PC-9 (cell line): ENCODE measurements around the gene ARID4B. TPM values are rescaled to one million over a fixed set of nuclear protein-coding genes. Genes with fewer than 3 reads are reported as not detected.

ENCODE experiments used
- BruUV-seq: library from RNA; stranded (reverse); fragments of 400-500 nt; replicated peaks from 2 replicates; lab custom pipeline; 2021; lab: Mats Ljungman, UMichigan
- CTCF ChIA-PET: fragments of 300-600 bp; sonication (Branson Sonifier 250); formaldehyde crosslinking; loops from one replicate; lab custom pipeline; 2022; ENCODE audit warnings: antibody characterized with exemption; lab: Charles Lee
- POLR2A ChIA-PET: fragments of 300-600 bp; sonication (Branson Sonifier 250); formaldehyde crosslinking; loops from one replicate; lab custom pipeline; 2022; ENCODE audit warnings: antibody characterized with exemption; ENCODE audit not compliant: unreplicated experiment; lab: Charles Lee
- DNase-seq, 2 experiments: peaks; one replicate each; pipeline versions ENCODE4 v3.0.0 to v3.0.0-alpha.2; 2015 to 2022; ENCODE audit warnings: mixed read lengths in 1 of 2
- H2AFZ ChIP-seq: fragments of 200-600 bp; sonication (generic); 2 replicates; pipeline ENCODE4 v1.8.1; 2017; ENCODE audit warnings: antibody characterized with exemption
- H3F3A ChIP-seq: fragments of 200-600 bp; sonication (generic); 2 replicates; pipeline ENCODE4 v1.8.1; 2017; ENCODE audit warnings: antibody characterized with exemption, mild to moderate bottlenecking, low read depth; ENCODE audit not compliant: insufficient read depth
- H3K27ac ChIP-seq: fragments of 200-600 bp; sonication (generic); 2 replicates; pipeline ENCODE4 v1.6.1; 2016; ENCODE audit warnings: mixed run types
- H3K27me3 ChIP-seq: fragments of 200-600 bp; sonication (generic); 2 replicates; pipeline ENCODE4 v1.6.1; 2016; ENCODE audit warnings: low read depth, mixed run types; ENCODE audit not compliant: insufficient read depth
- H3K36me3 ChIP-seq: fragments of 200-600 bp; sonication (generic); 2 replicates; pipeline ENCODE4 v1.6.1; 2016; ENCODE audit warnings: low read depth, mixed run types
- H3K4me1 ChIP-seq: fragments of 200-600 bp; sonication (generic); replicated peaks from 2 replicates; pipeline ENCODE4 v1.6.1; 2016; ENCODE audit warnings: mixed run types; ENCODE audit not compliant: insufficient read depth
- H3K4me2 ChIP-seq: fragments of 200-600 bp; sonication (generic); 2 replicates; pipeline ENCODE4 v1.6.1; 2017; ENCODE audit warnings: mixed run types
- H3K4me3 ChIP-seq: fragments of 200-600 bp; sonication (generic); 2 replicates; pipeline ENCODE4 v1.6.1; 2016; ENCODE audit warnings: mixed run types
- H3K79me2 ChIP-seq: fragments of 200-600 bp; sonication (generic); 2 replicates; pipeline ENCODE4 v1.6.1; 2017; ENCODE audit warnings: low read depth, mixed run types
- H3K9me2 ChIP-seq: fragments of 200-600 bp; sonication (generic); 2 replicates; pipeline ENCODE4 v1.8.1; 2017; ENCODE audit warnings: mild to moderate bottlenecking; ENCODE audit not compliant: insufficient read depth
- H3K9me3 ChIP-seq: fragments of 200-600 bp; sonication (generic); 2 replicates; pipeline ENCODE4 v1.8.1; 2016; ENCODE audit warnings: low read depth; ENCODE audit not compliant: insufficient read depth
- H4K20me1 ChIP-seq: fragments of 200-600 bp; sonication (generic); 2 replicates; pipeline ENCODE4 v1.8.1; 2017; ENCODE audit not compliant: insufficient read depth
- EZH2 ChIP-seq: fragments of 200-600 bp; sonication (generic); IDR thresholded peaks from 2 replicates; pipeline ENCODE4 v1.8.0; 2017; ENCODE audit warnings: antibody characterized with exemption, low read depth
- intact Hi-C: fragments of 100-400 bp; cut with micrococcal nuclease; formaldehyde crosslinking; loops from one replicate; pipeline ENCODE4 v1.10.0; 2022; ENCODE audit not compliant: unreplicated experiment
- total RNA-seq: library from RNA; stranded (reverse); gene quantifications from 2 replicates; pipeline ENCODE4 v1.2.3, GENCODE V29; 2021
- TF ChIP-seq, protein P1 (sequence below): fragments of 200-600 bp; sonication (generic); conservative IDR thresholded peaks from 2 replicates; pipeline ENCODE4 v1.6.1; 2017; ENCODE audit warnings: mixed run types, antibody characterized with exemption, mild to moderate bottlenecking, moderate library complexity

Gene ARID4B
- total RNA-seq, 1 experiment from 2014 or later, result 47.1 TPM

DNA sequence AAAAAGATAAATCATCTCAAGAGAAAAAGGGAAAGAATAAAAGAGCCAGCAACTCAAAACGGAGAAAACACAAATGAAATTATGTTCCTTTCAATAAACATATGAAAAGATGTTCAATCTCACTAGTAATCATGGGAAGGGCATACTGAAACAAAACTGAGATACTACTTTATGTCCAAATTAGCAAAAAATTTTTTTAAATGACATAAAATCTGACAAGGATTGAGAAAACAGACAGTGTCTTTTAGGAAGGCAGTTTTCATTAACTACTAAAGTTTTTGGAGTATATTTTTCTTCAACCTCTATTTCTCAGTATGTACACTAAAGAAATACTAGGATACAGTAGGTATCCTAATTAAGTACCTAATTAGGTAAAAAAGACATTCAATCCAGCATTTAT is 73.3 kb downstream of the ARID4B start:
- no peak for DNase-seq
- no peaks in the 10 kb centered on the region for H3K9me3 ChIP-seq
- peak overlapping the region; percentile 45 for H3K27ac ChIP-seq
- H3K36me3 ChIP-seq, result 0 out of 2 replicates have a peak, but pooled peaks cover 10% of the 10 kb centered on the region
- no peak overlapping the region for H2AFZ ChIP-seq
- ChIA-PET POLR2A (no interaction called here), CTCF (no interaction called here)
- peaks cover 38% of the 10 kb centered on the region for H3F3A ChIP-seq
- intact Hi-C loops, result no loop called here
- no TSS peak for BruUV-seq
- no peak overlapping the region for H3K4me3 ChIP-seq
- TF ChIP-seq, protein P1, sequence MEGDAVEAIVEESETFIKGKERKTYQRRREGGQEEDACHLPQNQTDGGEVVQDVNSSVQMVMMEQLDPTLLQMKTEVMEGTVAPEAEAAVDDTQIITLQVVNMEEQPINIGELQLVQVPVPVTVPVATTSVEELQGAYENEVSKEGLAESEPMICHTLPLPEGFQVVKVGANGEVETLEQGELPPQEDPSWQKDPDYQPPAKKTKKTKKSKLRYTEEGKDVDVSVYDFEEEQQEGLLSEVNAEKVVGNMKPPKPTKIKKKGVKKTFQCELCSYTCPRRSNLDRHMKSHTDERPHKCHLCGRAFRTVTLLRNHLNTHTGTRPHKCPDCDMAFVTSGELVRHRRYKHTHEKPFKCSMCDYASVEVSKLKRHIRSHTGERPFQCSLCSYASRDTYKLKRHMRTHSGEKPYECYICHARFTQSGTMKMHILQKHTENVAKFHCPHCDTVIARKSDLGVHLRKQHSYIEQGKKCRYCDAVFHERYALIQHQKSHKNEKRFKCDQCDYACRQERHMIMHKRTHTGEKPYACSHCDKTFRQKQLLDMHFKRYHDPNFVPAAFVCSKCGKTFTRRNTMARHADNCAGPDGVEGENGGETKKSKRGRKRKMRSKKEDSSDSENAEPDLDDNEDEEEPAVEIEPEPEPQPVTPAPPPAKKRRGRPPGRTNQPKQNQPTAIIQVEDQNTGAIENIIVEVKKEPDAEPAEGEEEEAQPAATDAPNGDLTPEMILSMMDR, result no peak
- H4K20me1 ChIP-seq, result peaks cover 16% of the 10 kb centered on the region; the same call in 1 of the 2 replicates
- peaks cover 34% of the 10 kb centered on the region for H3K79me2 ChIP-seq
- no peak overlapping the region for H3K4me2 ChIP-seq
- no peaks in the 10 kb centered on the region for H3K9me2 ChIP-seq
- H3K27me3 ChIP-seq, result no peaks in the 10 kb centered on the region
- peaks cover 8% of the 10 kb centered on the region; the same call in 1 of the 2 replicates for H3K4me1 ChIP-seq

DNA sequence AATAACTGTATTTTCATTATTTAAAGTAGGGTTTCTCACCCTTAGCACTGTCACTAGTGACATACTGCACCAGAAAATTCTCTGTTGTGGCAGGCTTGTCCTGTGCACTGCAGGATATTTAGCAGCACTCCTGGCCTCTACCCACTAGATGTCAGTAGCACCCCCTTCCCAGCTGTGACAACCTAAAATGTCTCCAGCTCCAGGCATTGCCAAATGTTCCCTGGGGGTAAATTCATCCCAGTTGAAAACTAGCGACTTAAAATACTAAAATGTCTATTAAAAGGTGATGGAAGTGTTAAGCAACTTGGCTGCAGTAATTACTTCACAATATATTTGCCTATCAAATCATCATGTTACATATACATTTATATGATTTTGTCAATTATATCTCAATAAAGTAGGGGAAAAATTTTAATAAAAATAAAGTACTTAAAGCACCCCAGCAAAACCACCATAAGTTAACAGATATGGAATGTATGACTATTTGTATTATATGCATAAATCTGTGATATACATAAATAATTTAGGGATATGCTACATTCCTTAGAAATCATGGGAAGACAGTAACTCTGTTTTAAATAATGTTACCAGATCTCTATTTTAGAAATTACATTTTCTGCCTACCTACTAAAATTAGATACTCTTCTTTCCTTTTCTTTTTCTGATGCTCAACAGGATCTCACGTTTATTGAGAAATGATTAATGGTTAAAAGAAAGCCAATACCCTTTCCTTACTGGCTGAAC is 74.6 kb downstream of the ARID4B start:
- ChIA-PET CTCF (interaction anchor here (0.6 to 1.7 kb wide), 2 partner anchors 22 to 47 kb away, joined by 3 to 6 read pairs; no protein-coding TSS in a partner anchor), POLR2A (no interaction called here)
- Histone ChIP-seq H3K79me2 (peaks cover 26% of the 10 kb centered on the region), H2AFZ (no peak overlapping the region), H3K27ac (0 out of 2 replicates have a peak overlapping the region, but pooled peaks have one; percentile 25), H3K36me3 (0 out of 2 replicates have a peak, but pooled peaks cover 12% of the 10 kb centered on the region), H3K4me3 (no peak overlapping the region), H3K4me2 (no peak overlapping the region), H3K9me2 (no peaks in the 10 kb centered on the region), H3F3A (peaks cover 37% of the 10 kb centered on the region), H3K27me3 (no peaks in the 10 kb centered on the region), H4K20me1 (peaks cover 16% of the 10 kb centered on the region; the same call in 1 of the 2 replicates), H3K4me1 (peaks cover 8% of the 10 kb centered on the region; the same call in 1 of the 2 replicates), H3K9me3 (no peaks in the 10 kb centered on the region)
- TF ChIP-seq, protein P1, result peak; percentile 88
- no peak for TF ChIP-seq EZH2
- intact Hi-C loops, result loop anchor here (1.0 kb wide), 3 partner anchors 75 to 162 kb away; partner anchors contain the start of genes ARID4B, GGPS1 and TBCE
- BruUV-seq, result no TSS peak
- peak; percentile 68 to 71 for DNase-seq

DNA sequence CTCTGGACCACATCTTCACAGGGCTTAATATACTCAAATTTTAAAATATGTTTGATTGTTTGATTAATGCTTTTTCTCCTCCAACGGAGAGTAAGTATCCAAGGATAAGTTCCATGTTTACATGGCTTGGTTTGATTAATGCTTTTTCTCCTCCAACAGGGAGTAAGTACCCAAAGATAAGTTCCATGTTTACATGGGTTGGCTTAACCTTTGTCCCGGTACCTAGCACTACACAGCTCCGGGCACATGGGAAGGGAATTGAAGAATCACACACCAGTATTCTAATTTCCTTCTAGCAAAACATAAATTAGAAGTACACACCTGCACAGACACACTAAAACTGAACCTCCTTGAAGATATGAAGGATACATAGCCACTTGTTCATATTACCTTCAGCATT is 77.5 kb downstream of the ARID4B start:
- TF ChIP-seq, protein P1, result no peak
- ChIA-PET CTCF (interaction anchor here (0.8 kb wide), 1 partner anchor 165 kb away, joined by 7 read pairs; no protein-coding TSS in a partner anchor), POLR2A (interaction anchor here (0.6 kb wide), 1 partner anchor 26 kb away, joined by 6 read pairs; no protein-coding TSS in a partner anchor)
- H3K9me3 ChIP-seq, result no peaks in the 10 kb centered on the region
- H2AFZ ChIP-seq, result no peak overlapping the region
- H3K27ac ChIP-seq, result no peak overlapping the region
- intact Hi-C loops, result no loop called here
- H3F3A ChIP-seq, result peaks cover 48% of the 10 kb centered on the region
- peaks cover 24% of the 10 kb centered on the region for H3K4me1 ChIP-seq
- no peaks in the 10 kb centered on the region for H3K27me3 ChIP-seq
- no peak overlapping the region for H3K4me3 ChIP-seq
- peaks cover 27% of the 10 kb centered on the region; the same call in 1 of the 2 replicates for H3K36me3 ChIP-seq
- H4K20me1 ChIP-seq, result peaks cover 10% of the 10 kb centered on the region
- peaks cover 25% of the 10 kb centered on the region; the same call in 1 of the 2 replicates for H3K79me2 ChIP-seq
- BruUV-seq, result no TSS peak
- H3K9me2 ChIP-seq, result no peaks in the 10 kb centered on the region
- H3K4me2 ChIP-seq, result no peak overlapping the region
- no peak for DNase-seq
